C1 segment of cervical spinal cord (tissue), 14 donors: ENCODE results near the gene KCNK5.

ENCODE experiments used
- DNase-seq, 14 donors: peaks; one replicate each; lab custom pipeline; 2025; lab: John Stamatoyannopoulos, UW

KCNK5 gene

GRCh38 chr6:39228992-39229767, at the start of gene KCNK5:
KCNK5 (minus strand) TSS chr6:39229475; CDS start chr6:39229111, 364 bp downstream.
- DNase-seq, result peak in 7 of 14 donors; percentile 10 to 64 (median 14)

GRCh38 chr6:39276379-39276995, 47.2 kb upstream of the KCNK5 start:
- DNase-seq, result no peak

- DNase-seq, result no peak
These were observed 45.6 kb upstream of the KCNK5 start for GRCh38 chr6:39274903-39275302.

- no peak for DNase-seq
These were observed 45.2 kb upstream of the KCNK5 start for GRCh38 chr6:39274471-39274870.

DNA sequence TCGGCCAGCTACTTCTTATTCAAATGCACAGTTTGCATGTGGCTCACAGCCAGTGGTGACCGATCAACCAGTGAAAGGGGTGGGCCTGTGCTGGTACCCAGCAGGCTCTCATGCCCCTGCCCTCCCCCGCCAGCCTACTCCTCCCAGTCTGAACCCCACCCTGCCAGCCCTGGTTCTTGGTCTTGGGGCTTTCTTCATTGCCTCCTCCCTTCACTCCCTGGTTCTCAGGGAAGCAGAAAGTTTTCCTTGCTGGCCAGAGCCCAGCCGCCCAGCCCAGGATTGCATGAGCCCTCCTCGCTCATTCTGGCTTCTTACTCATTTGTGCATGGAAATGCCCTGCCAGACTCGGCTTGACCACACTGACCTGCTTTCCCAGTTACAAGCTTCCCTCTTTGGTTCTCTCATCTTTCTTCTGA, 44.1 kb upstream of the KCNK5 start:
- DNase-seq, result no peak

DNA sequence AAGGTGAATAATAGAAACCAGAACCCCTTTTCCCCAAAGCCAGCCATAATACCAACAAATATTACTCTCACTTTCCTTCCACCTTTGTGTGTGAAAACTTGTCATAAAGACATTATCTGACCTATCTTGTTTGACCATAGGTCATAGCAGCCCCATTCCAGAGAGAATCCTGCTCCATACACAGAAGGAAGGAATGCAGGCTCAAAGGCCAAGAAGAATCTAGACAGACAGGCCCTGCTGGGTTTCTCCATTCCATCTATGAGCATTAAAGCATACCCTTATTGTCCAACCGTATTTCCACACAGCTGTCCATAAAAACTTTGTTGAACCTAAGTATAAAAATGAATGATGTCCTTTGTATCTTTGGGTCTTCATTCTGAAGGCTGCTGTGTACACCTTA, 40.7 kb upstream of the KCNK5 start:
- DNase-seq, result no peak

GRCh38 chr6:39268721-39269120, 39.4 kb upstream of the KCNK5 start:
- DNase-seq, result no peak

GRCh38 chr6:39268171-39268570, 38.9 kb upstream of the KCNK5 start:
- DNase-seq, result no peak

GRCh38 chr6:39266782-39267355, 37.6 kb upstream of the KCNK5 start:
- DNase-seq, result no peak

DNA sequence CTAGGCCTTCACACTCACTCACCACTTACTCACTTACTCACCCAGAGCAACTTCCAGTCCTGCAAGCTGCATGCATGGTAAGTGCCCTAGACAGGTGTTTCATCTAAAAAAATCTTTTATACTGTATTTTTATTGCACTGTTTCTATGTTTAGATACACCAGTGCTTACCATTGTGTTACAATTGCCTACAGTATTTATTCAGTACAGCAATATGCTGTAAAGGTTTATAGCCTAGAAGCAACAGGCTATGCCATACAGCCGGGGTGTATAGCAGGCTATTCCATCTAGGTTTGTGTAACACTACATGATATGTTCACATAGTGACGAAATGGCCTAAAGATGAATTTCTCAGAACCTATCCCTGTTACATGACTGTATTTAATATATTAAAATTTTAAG, 37.1 kb upstream of the KCNK5 start:
- no peak for DNase-seq

DNA sequence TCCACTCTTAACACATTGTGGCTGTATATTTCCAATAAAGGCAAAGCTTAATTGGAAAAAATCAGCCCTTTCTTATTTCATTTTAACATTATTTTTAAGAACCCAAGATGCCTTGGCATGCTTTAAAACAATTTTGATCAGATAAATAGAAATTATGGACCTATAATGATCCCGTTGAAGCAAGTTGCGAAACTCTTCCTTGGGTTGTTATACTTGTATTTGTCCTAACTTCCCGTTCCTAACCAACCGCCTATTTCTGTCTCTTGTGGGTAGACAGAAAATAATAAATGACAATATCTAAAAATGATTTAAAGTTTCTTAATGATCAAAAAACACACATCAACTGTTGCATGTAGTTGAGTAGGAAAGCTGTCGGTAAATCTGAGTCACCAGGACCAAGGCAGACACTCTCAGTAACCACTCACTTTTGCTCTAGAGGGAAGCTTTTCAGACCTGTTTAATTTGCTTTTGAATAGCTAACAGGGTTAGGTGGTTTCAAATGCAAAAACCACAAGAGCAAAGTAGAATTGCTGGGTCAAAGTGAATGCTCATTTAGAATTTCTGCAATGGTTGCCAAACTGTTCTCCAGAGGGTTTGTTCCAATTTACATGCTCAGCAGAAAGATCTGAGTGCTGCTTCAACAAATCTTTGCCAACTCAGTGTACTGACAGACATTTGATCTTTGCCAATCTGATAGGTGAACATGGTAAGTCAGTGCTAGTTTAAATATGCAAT, 34.2 kb upstream of the KCNK5 start:
- no peak for DNase-seq

DNA sequence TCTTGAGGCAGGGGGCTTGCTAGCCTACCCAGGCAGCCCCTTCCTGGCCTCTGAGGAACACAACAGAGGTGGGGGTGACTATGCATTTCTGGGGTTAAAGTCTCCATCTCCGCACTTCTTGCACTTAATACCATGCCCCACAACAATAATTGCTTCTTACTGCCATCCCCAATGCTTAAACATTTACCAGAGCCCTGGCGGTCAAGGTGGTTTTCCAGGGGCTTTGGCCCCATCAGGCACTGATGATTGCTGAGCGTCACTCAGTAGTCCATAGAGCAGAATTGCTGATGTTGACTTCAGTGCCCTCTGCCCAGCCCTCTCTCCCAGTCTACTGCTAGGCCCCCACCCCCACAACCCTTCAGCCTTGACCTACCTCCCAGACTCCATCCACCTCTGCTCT, 32.5 kb upstream of the KCNK5 start:
- DNase-seq, result no peak

DNA sequence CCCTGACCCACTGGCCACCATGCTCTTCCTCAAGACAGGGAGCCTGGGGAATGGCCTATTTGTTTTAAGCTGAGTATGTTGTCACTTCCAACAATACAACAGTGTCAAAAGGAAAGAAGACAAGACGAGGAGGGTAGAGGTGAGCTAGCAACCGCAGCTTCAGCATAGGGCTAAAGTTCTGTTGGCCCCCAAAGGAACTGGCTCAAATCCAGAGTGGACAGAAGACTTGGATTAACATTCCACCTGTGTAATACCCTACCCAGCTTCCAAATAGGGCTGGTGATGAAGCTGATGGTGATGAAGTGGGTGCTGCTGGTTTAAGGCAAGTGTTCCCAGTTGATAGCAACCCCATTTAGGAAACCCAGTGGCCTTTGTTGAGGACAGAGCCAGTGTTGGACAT, 31.7 kb upstream of the KCNK5 start:
- DNase-seq, result no peak

GRCh38 chr6:39260456-39260855, 31.2 kb upstream of the KCNK5 start:
- no peak for DNase-seq

DNA sequence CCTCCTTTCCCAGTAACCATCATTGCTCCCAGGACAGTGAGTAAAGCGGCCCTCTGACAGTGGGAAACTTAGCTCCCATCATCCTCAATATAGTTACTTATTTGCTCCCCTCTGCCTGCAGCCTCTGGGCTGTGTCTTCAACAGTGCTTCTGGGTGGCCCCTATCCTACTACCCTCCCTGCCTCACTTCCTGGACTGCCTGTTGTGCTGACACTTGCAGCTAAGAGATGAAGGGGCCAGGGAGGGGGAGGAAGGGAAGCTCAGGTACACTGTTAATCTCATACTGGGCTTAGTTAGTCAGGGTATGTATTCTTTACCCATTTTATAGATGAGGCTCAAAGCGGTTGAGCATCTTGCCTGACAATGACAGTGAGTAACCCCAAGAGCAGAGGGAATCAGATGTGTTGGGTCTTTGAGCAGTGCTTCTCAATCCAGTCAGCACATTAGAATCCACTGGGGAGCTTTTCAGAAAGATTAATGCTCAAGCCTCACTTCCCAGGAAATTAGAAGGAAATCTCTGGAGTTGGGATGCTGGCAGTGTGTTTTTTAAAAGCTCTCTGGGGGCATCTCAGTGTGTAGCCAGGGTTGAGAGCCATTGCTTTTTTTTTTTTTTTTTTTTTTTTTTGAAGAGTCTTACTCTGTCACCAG, 27.1 kb upstream of the KCNK5 start:
- no peak for DNase-seq

- no peak for DNase-seq
These were observed 25.8 kb upstream of the KCNK5 start for GRCh38 chr6:39254999-39255535.

DNA sequence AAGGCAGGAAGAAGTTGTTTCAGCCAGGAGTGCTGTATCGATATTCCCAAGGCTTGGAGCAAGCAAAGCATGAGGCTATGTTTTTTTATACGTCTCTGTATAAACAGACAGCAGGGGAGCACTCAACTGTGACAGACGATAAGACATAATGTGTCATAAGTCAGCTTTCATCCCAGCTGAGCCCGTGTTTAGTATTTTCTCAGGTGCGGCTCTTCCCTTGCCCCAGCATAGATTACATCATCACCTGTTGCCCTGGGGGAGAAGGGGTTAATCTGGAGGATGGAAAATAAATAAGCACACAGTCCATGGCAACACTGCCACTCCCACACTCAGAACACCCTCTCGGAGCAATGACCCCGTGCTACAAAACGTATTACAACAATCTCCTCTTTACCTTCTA, 22.1 kb upstream of the KCNK5 start:
- DNase-seq, result no peak

- no peak for DNase-seq
These were observed 21.2 kb upstream of the KCNK5 start for GRCh38 chr6:39250507-39250906.

DNA sequence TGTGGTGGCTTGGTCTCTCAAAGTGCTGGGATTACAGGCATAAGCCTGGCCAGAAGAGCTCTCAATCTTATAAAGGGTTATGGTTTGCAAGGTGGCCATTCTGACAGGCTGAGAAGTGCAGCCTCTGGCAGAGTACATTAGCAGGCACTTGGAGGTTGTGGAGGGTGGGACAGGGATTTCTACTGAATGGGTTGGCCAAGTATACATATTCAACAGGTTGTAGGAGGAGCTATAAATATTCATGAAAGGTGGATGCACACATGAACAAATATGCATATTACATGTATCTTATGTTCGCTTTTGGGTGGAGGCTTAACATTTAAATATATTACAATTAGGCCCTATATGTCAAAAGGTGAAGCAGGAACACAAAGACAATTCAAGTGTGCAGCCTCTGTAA, 20.0 kb upstream of the KCNK5 start:
- no peak for DNase-seq

- DNase-seq, result no peak
These were observed 18.5 kb upstream of the KCNK5 start for GRCh38 chr6:39247667-39248194.

DNA sequence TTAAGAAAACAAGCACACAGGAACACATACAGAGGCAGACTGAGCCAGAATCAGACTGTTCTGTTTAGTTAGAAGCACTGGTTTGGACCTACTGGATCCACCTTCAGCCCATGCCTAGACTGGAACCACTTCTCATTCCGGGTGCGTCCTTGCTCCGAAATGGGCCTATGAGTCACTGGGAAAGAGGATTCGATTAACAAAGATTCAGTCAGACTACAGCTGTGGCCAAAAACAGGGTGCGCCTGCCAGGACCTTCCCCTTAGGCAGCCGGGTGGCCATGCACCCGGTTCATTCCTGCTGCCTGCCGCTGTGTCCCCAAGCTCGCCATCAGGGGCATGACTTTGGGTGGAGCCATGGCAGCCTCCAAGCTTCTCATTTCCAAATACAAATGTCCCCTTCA, 14.5 kb upstream of the KCNK5 start:
- DNase-seq, result peak in 1 of 14 donors; percentile 27
